Measurements from ENCODE around the gene PRKAR2A.

Gene PRKAR2A

DNA sequence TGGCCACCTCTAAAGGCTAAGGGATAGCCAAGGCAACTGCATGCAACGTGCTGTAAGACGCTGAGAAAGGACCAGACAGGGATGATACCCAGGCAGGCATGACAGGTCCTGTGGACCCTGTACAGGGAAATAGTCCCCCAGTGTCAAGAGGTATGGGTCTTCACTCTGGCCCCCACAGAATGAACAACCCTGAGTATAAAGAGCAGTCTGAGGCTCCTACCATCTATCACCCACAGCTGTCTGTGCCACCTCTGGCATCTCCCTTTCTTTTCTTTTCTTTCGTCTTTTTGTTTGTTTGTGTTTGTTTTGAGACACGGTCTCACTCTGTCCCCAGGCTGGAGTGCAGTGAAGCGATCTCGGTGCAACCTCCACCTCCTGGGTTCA lies 32.3 kb upstream of the PRKAR2A start:
- DNase-seq (ENCODE audit: insufficient read length, low spot score) = no peak
- TF ChIP-seq CTCF (IDR thresholded peaks at IDR 0.05; ENCODE audit: insufficient read depth, missing control alignments) = no peak
- FAIRE-seq = no peak

DNA sequence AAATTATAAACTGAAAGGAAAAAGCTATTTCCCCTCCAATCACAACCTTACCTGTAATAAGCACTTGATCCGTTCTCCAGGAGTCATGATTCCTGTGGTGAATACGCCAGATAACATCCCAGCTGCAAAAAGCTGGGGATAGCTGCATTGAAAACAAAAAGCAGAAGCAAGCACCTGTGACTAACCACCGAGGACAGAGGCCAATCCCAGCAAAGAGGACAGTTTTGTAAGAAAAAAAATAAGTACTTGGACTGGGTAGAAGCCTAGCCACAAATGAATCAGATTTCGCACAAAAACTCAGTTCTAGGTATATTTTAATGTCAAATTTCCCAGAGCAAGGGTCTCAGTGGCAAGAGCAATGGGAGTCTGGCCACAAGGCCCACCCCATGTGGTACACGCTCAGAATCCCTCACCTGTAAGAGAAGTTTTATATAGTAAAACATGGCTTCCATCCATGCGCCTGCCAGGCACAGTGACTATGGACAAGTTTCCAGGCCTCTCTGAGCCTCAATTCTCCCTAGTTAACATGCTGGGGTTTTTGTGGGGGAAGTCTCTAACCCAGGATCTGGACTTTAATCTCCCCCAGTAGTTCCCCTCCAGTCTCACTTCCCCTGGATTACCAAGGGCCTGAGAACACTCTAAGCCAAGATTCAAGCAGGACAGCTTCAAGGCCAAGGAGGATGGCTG lies 31.8 kb upstream of the PRKAR2A start:
- FAIRE-seq = no peak
- no peak for TF ChIP-seq CTCF (IDR thresholded peaks at IDR 0.05; ENCODE audit: insufficient read depth, missing control alignments)
- DNase-seq (ENCODE audit: insufficient read length, low spot score) = no peak

GRCh38 chr3:48877671-48878070 lies 30.0 kb upstream of the PRKAR2A start:
- DNase-seq (ENCODE audit: insufficient read length, low spot score) (no peak), FAIRE-seq (no peak)
- TF ChIP-seq CTCF (IDR thresholded peaks at IDR 0.05; ENCODE audit: insufficient read depth, missing control alignments) = no peak

- no peak for TF ChIP-seq CTCF (IDR thresholded peaks at IDR 0.05; ENCODE audit: insufficient read depth, missing control alignments)
- no peak for DNase-seq (ENCODE audit: insufficient read length, low spot score)
These were observed 15.4 kb upstream of the PRKAR2A start for GRCh38 chr3:48863122-48863521.

GRCh38 chr3:48859206-48859605 lies 11.5 kb upstream of the PRKAR2A start:
- no peak for FAIRE-seq
- TF ChIP-seq CTCF (IDR thresholded peaks at IDR 0.05; ENCODE audit: insufficient read depth, missing control alignments) = no peak
- no peak for DNase-seq (ENCODE audit: insufficient read length, low spot score)

More at GRCh38 chr3:48863122-48863521, 15.4 kb upstream of the PRKAR2A start:
- FAIRE-seq = no peak

DNA sequence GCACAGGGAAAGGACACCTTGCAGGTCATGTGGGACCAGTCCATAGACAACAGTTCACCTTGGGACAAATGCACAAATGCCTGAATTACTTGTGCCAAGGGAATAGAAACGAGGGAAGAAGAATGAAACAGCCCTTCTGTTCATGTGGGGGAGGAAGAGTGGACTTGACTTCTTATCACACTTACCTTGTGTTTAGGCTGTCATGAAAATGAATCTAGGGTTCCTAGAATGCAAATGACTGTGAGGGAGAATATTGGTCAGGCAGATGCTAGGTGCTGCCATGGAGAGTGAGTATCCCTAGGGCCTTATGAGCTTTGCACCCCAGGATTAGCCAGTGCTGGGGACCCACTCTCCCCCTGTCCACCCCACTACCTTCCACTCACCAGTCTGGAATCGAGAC lies 11.0 kb upstream of the PRKAR2A start:
- no peak for TF ChIP-seq CTCF (IDR thresholded peaks at IDR 0.05; ENCODE audit: insufficient read depth, missing control alignments)
- no peak for FAIRE-seq
- DNase-seq (ENCODE audit: insufficient read length, low spot score) = no peak

DNA sequence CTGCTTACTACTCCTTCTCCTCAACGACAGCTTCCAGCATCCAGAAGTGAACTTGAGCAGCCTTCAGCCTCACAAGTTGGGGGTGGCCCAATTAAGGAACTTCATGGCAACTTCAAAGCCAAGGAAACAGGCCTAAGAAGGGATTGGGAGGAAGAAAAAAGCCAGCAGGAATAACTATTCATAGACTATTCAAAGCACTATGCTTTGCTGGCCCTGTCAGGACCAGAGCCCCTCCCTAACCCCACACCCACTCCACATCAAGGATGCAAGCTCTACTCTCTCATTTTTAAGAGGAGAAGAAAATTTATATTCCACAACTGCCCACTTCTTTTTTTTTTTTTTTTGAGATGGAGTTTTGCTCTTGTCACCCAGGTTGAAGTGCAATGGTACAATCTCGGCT lies 10.0 kb upstream of the PRKAR2A start:
- no peak for TF ChIP-seq CTCF (IDR thresholded peaks at IDR 0.05; ENCODE audit: insufficient read depth, missing control alignments)
- DNase-seq (ENCODE audit: insufficient read length, low spot score) (no peak), FAIRE-seq (no peak)

All from D721Med (cell line).